HG03196 (cell line): ENCODE results near the gene KAT8.

ENCODE experiments used
- ATAC-seq: cut with Tn5 transposase; IDR thresholded peaks from one replicate; pipeline ENCODE4 v1.9.1; 2021; ENCODE audit not compliant: unreplicated experiment

The KAT8 gene

GRCh38 chr16:31117384-31118222 is at the start of gene KAT8:
Gene KAT8, plus strand, starts transcription at chr16:31117664. Its CDS starts 18 bp downstream, at chr16:31117682.
- peak; percentile 86 for ATAC-seq

DNA sequence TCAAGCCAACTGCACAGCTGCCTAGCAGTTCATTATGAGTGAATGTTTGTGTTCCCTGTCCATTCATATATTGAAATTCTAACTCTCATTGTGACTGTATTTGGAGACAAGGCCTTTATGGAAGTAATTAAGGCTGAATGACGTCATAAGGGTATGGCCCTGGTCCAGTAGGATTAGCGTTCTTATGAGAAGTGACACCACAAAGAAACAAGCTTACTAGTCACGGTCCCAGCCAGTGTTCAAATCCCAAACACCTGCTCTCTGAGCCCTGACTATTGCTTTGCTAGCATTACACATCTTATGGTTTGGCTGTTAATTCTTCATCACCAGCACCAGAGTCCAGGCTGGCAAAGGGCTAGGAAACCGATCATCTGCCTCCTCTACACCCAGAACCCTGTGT is 45.6 kb upstream of the KAT8 start:
- ATAC-seq: no peak

- ATAC-seq: peak; percentile 3
Observed at GRCh38 chr16:31072540-31073141, 44.8 kb upstream of the KAT8 start.

DNA sequence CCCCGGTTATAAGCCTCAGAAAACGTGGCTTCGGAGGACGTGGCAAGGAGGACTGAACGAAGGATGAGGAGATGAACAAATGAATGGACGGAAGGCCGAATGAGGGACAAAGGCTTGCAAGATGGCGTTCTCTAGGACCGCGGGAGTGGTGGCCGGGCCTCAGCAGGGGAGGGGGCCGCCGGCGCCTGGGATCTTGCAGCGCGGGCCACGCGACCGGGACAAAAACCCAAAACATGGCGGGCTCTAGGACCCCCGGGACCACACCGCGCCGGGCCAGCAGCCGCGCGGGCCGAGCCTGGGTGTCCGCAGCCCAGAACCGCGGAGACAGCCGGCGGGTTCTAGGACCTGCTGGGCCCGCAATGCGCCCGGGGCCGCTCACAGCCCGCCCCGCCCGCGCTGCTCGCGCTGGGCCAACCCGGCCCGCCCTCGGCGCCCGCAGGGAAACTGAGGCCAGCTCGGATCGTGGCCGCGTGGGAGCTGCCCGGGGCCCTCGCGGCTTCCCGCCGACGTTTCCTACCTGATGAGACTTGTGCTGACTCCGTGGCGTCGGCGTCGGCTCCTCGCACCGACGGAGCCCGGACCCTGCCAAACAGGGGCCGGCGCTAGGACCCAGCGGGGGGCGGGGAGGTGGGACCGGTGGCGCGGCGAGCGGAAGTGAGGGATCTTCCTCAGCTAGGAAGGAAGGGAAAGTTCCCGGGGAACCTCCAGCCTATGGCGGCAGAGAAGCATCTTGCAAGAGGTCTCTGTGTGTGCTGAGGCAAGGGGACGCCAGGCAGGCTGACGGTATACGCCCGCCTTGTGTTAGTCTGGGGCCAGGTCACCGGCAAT is 44.1 kb upstream of the KAT8 start:
- peak; percentile 48 for ATAC-seq

- ATAC-seq: peak; percentile 72
Observed at GRCh38 chr16:31073970-31074813, 43.3 kb upstream of the KAT8 start, which contains the start of the genes ZNF646 and ZNF668. Gene ZNF646, plus strand, starts transcription at chr16:31074422. Its CDS starts 1,903 bp downstream, at chr16:31076325. Gene ZNF668, minus strand, starts transcription at chr16:31074240. Its CDS starts 9,781 bp downstream, at chr16:31064459.

DNA sequence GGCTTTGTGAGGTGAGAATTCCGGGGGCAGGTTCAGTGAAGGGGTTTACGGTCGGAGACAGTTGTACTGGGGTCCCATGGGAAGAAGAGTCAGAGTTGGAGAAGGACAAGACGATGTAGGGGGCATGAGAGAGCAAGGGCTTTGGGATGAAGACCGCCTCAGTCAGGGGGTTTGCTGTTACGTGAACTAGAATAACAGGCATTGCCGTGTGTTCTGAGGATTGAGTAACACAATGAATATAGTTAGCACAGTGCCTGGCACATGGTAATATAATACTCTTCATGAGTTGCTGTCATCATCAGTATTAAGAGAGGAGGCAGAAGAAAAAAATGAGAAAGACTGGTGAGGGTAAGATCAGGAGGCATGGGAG is 42.7 kb upstream of the KAT8 start:
- ATAC-seq: no peak

DNA sequence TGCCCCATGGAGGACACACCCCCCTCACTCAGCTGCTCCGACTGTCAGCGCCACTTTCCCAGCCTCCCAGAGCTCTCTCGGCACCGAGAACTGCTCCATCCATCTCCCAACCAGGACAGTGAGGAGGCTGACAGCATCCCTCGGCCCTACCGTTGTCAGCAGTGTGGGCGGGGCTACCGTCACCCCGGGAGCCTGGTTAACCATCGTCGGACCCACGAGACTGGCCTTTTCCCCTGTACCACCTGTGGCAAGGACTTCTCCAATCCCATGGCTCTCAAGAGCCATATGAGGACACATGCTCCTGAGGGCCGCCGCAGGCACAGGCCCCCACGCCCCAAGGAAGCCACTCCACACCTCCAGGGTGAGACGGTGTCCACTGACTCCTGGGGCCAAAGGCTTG is 41.1 kb upstream of the KAT8 start:
- ATAC-seq: no peak

DNA sequence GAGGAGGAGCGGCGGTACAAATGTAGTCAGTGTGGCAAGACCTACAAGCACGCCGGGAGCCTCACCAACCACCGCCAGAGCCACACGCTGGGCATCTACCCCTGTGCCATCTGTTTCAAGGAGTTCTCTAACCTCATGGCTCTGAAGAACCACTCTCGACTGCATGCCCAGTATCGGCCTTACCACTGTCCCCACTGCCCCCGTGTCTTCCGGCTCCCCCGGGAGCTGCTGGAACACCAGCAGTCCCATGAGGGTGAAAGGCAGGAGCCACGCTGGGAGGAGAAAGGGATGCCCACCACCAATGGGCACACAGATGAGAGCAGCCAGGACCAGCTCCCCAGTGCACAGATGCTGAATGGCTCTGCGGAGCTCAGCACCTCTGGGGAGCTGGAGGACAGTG is 40.4 kb upstream of the KAT8 start:
- no peak for ATAC-seq

DNA sequence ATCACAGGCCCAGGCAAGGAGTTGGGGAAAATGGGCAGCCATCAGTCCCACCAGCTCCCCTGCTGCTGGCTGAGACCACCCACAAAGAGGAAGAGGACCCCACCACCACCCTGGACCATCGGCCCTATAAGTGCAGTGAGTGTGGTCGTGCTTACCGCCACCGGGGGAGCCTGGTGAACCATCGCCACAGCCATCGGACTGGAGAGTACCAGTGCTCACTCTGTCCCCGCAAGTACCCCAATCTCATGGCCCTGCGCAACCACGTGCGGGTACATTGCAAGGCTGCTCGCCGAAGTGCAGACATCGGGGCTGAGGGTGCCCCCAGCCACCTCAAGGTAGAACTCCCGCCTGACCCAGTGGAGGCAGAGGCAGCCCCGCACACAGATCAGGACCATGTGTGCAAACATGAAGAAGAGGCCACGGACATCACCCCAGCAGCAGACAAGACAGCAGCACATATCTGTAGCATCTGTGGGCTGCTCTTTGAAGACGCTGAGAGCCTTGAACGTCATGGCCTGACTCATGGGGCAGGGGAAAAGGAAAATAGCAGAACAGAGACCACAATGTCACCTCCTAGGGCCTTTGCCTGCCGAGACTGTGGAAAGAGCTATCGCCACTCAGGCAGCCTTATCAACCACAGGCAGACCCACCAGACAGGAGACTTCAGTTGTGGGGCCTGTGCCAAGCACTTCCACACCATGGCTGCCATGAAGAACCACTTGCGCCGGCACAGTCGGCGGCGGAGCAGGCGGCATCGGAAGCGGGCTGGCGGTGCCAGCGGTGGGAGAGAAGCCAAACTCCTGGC is 39.7 kb upstream of the KAT8 start:
- ATAC-seq: no peak

DNA sequence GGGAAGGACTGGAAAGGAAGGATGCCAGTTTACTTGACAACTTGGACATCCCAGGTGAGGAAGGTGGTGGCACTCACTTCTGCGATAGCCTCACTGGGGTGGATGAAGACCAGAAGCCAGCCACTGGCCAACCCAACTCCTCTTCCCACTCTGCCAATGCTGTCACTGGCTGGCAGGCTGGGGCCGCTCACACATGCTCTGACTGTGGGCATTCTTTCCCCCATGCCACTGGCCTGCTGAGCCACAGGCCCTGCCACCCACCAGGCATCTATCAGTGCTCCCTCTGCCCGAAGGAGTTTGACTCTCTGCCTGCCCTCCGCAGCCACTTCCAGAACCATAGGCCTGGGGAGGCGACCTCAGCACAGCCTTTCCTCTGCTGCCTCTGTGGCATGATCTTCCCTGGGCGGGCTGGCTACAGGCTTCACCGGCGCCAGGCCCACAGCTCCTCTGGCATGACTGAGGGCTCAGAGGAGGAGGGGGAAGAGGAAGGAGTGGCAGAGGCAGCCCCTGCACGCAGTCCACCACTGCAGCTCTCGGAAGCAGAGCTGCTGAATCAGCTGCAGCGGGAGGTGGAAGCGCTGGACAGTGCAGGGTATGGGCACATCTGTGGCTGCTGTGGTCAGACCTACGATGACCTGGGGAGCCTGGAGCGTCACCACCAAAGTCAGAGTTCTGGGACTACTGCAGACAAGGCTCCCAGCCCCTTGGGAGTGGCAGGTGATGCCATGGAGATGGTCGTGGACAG is 38.7 kb upstream of the KAT8 start:
- ATAC-seq: no peak

GRCh38 chr16:31079342-31079944 is 38.0 kb upstream of the KAT8 start:
- no peak for ATAC-seq

DNA sequence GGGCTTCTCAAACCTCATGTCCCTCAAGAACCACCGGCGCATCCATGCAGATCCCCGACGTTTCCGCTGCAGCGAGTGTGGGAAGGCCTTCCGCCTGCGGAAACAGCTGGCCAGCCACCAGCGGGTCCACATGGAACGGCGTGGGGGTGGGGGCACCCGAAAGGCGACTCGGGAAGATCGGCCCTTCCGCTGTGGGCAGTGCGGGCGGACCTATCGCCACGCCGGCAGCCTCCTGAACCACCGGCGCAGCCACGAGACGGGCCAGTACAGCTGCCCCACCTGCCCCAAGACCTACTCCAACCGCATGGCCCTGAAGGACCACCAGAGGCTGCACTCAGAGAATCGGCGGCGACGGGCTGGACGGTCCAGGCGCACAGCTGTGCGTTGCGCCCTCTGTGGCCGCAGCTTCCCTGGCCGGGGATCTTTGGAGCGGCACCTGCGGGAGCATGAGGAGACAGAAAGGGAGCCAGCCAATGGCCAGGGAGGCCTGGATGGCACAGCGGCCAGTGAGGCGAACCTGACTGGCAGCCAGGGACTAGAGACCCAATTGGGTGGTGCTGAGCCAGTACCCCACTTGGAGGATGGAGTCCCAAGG is 37.3 kb upstream of the KAT8 start:
- ATAC-seq: no peak

GRCh38 chr16:31080756-31081419 is 36.6 kb upstream of the KAT8 start:
- ATAC-seq: no peak

DNA sequence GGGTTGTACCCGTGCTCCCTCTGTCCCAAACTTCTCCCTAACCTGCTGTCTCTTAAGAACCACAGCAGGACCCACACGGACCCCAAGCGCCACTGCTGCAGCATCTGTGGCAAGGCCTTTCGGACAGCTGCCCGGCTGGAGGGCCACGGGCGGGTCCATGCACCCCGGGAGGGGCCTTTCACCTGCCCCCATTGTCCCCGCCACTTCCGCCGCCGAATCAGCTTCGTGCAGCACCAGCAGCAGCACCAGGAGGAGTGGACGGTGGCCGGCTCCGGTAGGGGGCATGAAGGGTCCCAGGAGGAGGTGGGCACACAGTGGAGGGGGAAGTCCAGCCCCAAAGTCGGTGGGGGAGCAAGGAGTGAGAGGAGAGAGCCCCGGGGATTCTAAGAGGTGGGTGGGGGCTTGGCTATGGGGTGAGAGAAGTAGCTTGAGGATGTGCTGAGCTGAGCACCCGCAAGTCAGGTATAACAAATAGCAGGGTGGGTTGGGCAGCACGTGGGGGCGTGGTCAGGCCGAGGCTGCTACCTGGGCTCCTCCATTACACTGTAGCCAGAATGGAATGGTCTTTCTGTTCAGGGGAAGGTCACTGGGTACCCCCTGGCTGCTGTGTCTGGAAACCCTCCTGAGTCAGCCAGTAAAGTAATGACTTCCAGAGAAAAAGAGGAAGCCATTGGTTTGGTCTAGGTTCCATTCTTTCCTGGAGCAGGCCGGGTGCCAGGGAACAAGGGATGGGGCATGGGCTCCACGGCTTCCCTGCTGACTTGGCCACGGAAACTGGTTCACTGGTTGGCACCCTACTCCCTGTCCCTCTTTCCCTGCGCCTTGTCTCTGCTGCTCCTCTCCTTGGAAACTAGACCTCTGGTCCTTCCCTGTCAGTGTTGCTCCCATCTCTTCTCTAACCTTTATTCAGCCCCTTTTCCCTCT is 35.8 kb upstream of the KAT8 start:
- no peak for ATAC-seq

- no peak for ATAC-seq
Observed at GRCh38 chr16:31082368-31083045, 35.0 kb upstream of the KAT8 start.

DNA sequence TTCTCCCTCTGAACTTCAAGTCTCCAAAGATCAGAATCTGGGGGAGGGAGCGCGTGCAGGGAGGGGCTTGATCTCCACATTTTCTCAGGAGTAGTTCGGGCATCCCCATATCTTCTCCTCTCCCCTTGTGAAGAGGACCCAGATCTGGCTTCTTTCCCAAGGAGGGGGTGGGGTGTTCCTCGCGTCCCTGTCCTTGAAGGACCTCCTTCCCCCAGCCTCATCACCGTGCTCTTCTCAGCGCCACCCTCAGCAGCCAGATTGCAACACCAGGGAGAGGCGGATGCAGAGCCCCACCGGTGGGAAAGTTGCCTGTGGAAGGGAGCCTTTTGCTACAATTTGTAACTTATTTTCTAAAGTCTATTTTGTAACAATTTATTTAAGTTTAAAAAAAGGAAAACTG is 34.4 kb upstream of the KAT8 start:
- no peak for ATAC-seq
